ENCODE results near the gene SH3PXD2A. TPM values are rescaled to one million over a fixed set of nuclear protein-coding genes. Genes with fewer than 3 reads are reported as not detected.

SH3PXD2A gene
- total and polyA plus RNA-seq, 2 of the 4 experiments (the other 2 are of a cell fraction): 6.3 to 23.0 TPM

GRCh38 chr10:103882285-103883007, 27.1 kb upstream of the SH3PXD2A start:
- WGBS, 2 experiments (ENCODE audit: extremely low coverage in 2 of 2, insufficient read length in 1 of 2): 100% methylated on average over 1 of the region's 8 CpGs; no CpG with 5 or more reads in 1 of the 2 experiments

More at GRCh38 chr10:103882285-103883007, 27.1 kb upstream of the SH3PXD2A start:
- DNase-seq: no peak
- H3K36me3 ChIP-seq (ENCODE audit: control insufficient read depth, insufficient read depth, low read length): peaks cover 16% of the 10 kb centered on the region
- H4K5ac ChIP-seq (ENCODE audit: low read depth, low read length): no peak overlapping the region
- H3K9me3 ChIP-seq (ENCODE audit: control insufficient read depth, insufficient read depth, low read length): no peaks in the 10 kb centered on the region
- BruUV-seq (replicated peaks): no TSS peak
- TF ChIP-seq CTCF (conservative IDR thresholded peaks at IDR 0.05; ENCODE audit: low read depth, low read length): no peak
- no peak for TF ChIP-seq NFE2L2 (IDR thresholded peaks at IDR 0.05; ENCODE audit: low read depth, low read length)
- no peak for TF ChIP-seq SMC3 (IDR thresholded peaks at IDR 0.05; ENCODE audit: low read depth, low read length)
- TF ChIP-seq, protein P1, sequence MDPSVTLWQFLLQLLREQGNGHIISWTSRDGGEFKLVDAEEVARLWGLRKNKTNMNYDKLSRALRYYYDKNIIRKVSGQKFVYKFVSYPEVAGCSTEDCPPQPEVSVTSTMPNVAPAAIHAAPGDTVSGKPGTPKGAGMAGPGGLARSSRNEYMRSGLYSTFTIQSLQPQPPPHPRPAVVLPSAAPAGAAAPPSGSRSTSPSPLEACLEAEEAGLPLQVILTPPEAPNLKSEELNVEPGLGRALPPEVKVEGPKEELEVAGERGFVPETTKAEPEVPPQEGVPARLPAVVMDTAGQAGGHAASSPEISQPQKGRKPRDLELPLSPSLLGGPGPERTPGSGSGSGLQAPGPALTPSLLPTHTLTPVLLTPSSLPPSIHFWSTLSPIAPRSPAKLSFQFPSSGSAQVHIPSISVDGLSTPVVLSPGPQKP (IDR thresholded peaks at IDR 0.05; ENCODE audit: borderline replicate concordance, low read depth, low read length): no peak
- TF ChIP-seq MAFK (IDR thresholded peaks at IDR 0.05; ENCODE audit: low read depth, low read length): no peak
- TF ChIP-seq USF2 (IDR thresholded peaks at IDR 0.05; ENCODE audit: low read depth, low read length): no peak
- no peak for TF ChIP-seq RCOR1 (IDR thresholded peaks at IDR 0.05; ENCODE audit: insufficient replicate concordance, low read length)
- no peak for TF ChIP-seq CEBPB (IDR thresholded peaks at IDR 0.05; ENCODE audit: low read depth, low read length)
- TF ChIP-seq RFX5 (IDR thresholded peaks at IDR 0.05; ENCODE audit: low read depth, low read length): no peak
- TF ChIP-seq MAZ (IDR thresholded peaks at IDR 0.05; ENCODE audit: borderline replicate concordance, low read depth, low read length): no peak
- H3K56ac ChIP-seq (ENCODE audit: extremely low read depth, insufficient read depth, low read length): no peak overlapping the region
- no peak for ATAC-seq (ENCODE audit: low read depth)
- H2BK5ac ChIP-seq (ENCODE audit: low read depth, low read length, poor library complexity, severe bottlenecking): no peak overlapping the region
- H3K27me3 ChIP-seq (ENCODE audit: control insufficient read depth, insufficient read depth, low read length): no peaks in the 10 kb centered on the region
- in situ Hi-C loops (cut with MboI; ENCODE audit: low sequenced_read_pairs) (loop anchor here (5.0 kb wide), 1 partner anchor 170 kb away; no protein-coding TSS in a partner anchor), dilution Hi-C loops (cut with HindIII; ENCODE audit: low sequenced_read_pairs, unreplicated experiment) (no loop called here), intact Hi-C loops (cut with micrococcal nuclease) (no loop called here)
- no peak overlapping the region for H2BK120ac ChIP-seq (ENCODE audit: low read depth, low read length)
- ChIA-PET CTCF (interaction anchor here (1.2 kb wide), 1 partner anchor 8 kb away, joined by 3 read pairs; no protein-coding TSS in a partner anchor), POLR2A (ENCODE audit: unreplicated experiment) (no interaction called here)
- H3K4me1 ChIP-seq (ENCODE audit: control insufficient read depth, insufficient read depth, low read length): peaks cover 4% of the 10 kb centered on the region; the same call in 1 of the 2 replicates
- H3K14ac ChIP-seq (replicated peaks; ENCODE audit: low read depth, low read length): no peak overlapping the region
- no peak overlapping the region for H3K18ac ChIP-seq (ENCODE audit: low read depth, low read length)
- no peaks in the 10 kb centered on the region for H3K9me1 ChIP-seq (ENCODE audit: insufficient read depth, low read length)
- H3K4me2 ChIP-seq (ENCODE audit: low read depth, low read length): no peak overlapping the region
- H3K27ac ChIP-seq (ENCODE audit: insufficient read depth, low read length): no peak overlapping the region
- H4K91ac ChIP-seq (ENCODE audit: insufficient read depth, low read depth, low read length): no peak overlapping the region
- H3K9ac ChIP-seq (ENCODE audit: low read depth, low read length): no peak overlapping the region
- no peak overlapping the region for H4K8ac ChIP-seq (ENCODE audit: low read depth in 2 of 2, low read length in 2 of 2)
- H4K20me1 ChIP-seq (ENCODE audit: insufficient read depth, low read length): peaks cover 1% of the 10 kb centered on the region
- no peak overlapping the region for H3K23ac ChIP-seq (ENCODE audit: low read depth, low read length)
- no peak overlapping the region for H2AFZ ChIP-seq (replicated peaks; ENCODE audit: low read length, poor library complexity)
- no peak overlapping the region for H2AK5ac ChIP-seq (ENCODE audit: low read depth, low read length)
- H2BK15ac ChIP-seq (ENCODE audit: low read depth, low read length): no peak overlapping the region
- no peak overlapping the region for H2AK9ac ChIP-seq (replicated peaks; ENCODE audit: low read depth, low read length, poor library complexity)
- H3K4me3 ChIP-seq (ENCODE audit: insufficient read depth, low read depth, low read length): no peak overlapping the region
- H3K4ac ChIP-seq (ENCODE audit: low read depth, low read length): no peak overlapping the region
- H2BK20ac ChIP-seq (ENCODE audit: low read depth, low read length): no peak overlapping the region
- no peaks in the 10 kb centered on the region for H3K79me1 ChIP-seq (ENCODE audit: low read depth in 1 of 2, low read length in 2 of 2)
